SJCRH30 (cell line): ENCODE results near the gene SORCS3. TPM values are rescaled to one million over a fixed set of nuclear protein-coding genes. Genes with fewer than 3 reads are reported as not detected.

Experiments used
- DNase-seq, 2 experiments: peaks; one replicate each; pipeline ENCODE4 v3.0.0-alpha.2; 2015 to 2020
- H3K27ac ChIP-seq: fragments of 250-450 bp; sonication (Bioruptor Pico); 2 replicates; pipeline ENCODE4 v1.5.1; 2020; ENCODE audit warnings: mild to moderate bottlenecking, moderate library complexity
- H3K27me3 ChIP-seq: fragments of 250-450 bp; sonication (Bioruptor Pico); 2 replicates; pipeline ENCODE4 v1.5.1; 2020; ENCODE audit warnings: mild to moderate bottlenecking, moderate library complexity
- H3K36me3 ChIP-seq: fragments of 250-450 bp; sonication (Bioruptor Pico); 2 replicates; pipeline ENCODE4 v1.5.1; 2020; ENCODE audit warnings: mild to moderate bottlenecking, moderate library complexity
- H3K4me1 ChIP-seq: fragments of 250-450 bp; sonication (Bioruptor Pico); 2 replicates; pipeline ENCODE4 v1.5.1; 2020; ENCODE audit warnings: mild to moderate bottlenecking, moderate library complexity
- H3K4me3 ChIP-seq: fragments of 250-450 bp; sonication (Bioruptor Pico); 2 replicates; pipeline ENCODE4 v1.5.1; 2020; ENCODE audit warnings: mild to moderate bottlenecking, moderate library complexity
- H3K9me3 ChIP-seq: fragments of 250-450 bp; sonication (Bioruptor Pico); replicated peaks from 2 replicates; pipeline ENCODE4 v1.5.1; 2020; ENCODE audit warnings: mild to moderate bottlenecking, moderate library complexity
- total RNA-seq: library from RNA; depleted of rRNA; stranded (reverse); fragments of >200 nt; shearing (Covaris generic); gene quantifications from 2 replicates; pipeline ENCODE4 v1.2.3, GENCODE V29; 2014

SORCS3 gene
- total RNA-seq, 1 experiment from 2014 or later, result not detected

GRCh38 chr10:104663563-104663962, 22.5 kb downstream of the SORCS3 start:
- DNase-seq, result no peak
- H3K4me1 ChIP-seq, result no peaks in the 10 kb centered on the region
- peaks cover 3% of the 10 kb centered on the region; the same call in 1 of the 2 replicates for H3K27me3 ChIP-seq
- H3K27ac ChIP-seq, result no peak overlapping the region
- no peaks in the 10 kb centered on the region for H3K36me3 ChIP-seq
- H3K9me3 ChIP-seq, result no peaks in the 10 kb centered on the region
- no peak overlapping the region for H3K4me3 ChIP-seq

GRCh38 chr10:104664205-104664604, 23.1 kb downstream of the SORCS3 start:
- no peak for DNase-seq
- Histone ChIP-seq H3K27ac (no peak overlapping the region), H3K4me3 (no peak overlapping the region), H3K36me3 (no peaks in the 10 kb centered on the region), H3K4me1 (no peaks in the 10 kb centered on the region), H3K27me3 (peaks cover 3% of the 10 kb centered on the region; the same call in 1 of the 2 replicates), H3K9me3 (no peaks in the 10 kb centered on the region)

DNA sequence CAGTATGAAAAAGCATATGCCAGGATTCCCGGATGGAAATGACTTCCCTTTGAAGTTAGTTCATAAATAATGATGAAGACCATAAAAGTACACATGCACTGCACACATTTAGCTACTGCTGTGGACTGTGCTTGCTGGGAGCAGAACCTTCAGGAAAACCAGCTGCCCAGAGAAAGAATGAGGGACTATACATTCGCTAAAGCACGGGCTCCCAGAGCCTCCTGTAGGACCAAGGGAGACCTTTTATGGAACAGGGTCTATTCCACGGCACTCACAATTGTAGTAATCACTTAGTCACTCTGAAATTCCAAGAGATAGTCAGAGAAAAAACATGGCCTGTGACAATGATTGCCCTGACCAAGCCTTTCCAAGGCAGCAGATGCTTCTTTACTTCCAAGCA, 24.1 kb downstream of the SORCS3 start:
- Histone ChIP-seq H3K4me1 (no peaks in the 10 kb centered on the region), H3K27ac (no peak overlapping the region), H3K36me3 (no peaks in the 10 kb centered on the region), H3K4me3 (no peak overlapping the region), H3K9me3 (no peaks in the 10 kb centered on the region), H3K27me3 (peaks cover 3% of the 10 kb centered on the region; the same call in 1 of the 2 replicates)
- DNase-seq, result no peak

DNA sequence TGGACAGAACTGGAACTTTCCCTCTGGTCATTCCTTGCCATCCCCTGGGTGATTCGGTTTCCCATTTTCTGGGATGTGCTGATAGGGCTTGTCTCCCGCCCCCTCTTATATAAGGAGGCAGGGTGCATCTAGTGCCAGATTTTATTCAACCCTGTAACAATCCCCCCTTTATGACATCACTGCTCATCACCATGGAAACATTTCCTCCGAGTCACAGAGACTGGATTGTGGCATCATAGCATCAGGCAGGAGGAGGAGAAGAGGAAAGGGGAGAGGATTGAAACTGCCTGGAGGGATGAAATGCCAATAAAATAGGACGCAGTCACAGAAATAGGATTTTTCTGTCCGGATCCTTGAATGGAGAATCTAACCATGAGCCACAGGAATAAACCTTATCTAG, 25.0 kb downstream of the SORCS3 start:
- H3K36me3 ChIP-seq, result no peaks in the 10 kb centered on the region
- no peak overlapping the region for H3K4me3 ChIP-seq
- no peak overlapping the region for H3K27ac ChIP-seq
- peaks cover 3% of the 10 kb centered on the region; the same call in 1 of the 2 replicates for H3K27me3 ChIP-seq
- H3K4me1 ChIP-seq, result no peaks in the 10 kb centered on the region
- no peak for DNase-seq
- no peaks in the 10 kb centered on the region for H3K9me3 ChIP-seq

GRCh38 chr10:104676874-104677273, 35.8 kb downstream of the SORCS3 start:
- no peak overlapping the region for H3K4me3 ChIP-seq
- 0 out of 2 replicates have a peak, but pooled peaks cover 3% of the 10 kb centered on the region for H3K9me3 ChIP-seq
- H3K27ac ChIP-seq, result no peak overlapping the region
- H3K27me3 ChIP-seq, result peaks cover 6% of the 10 kb centered on the region; the same call in 1 of the 2 replicates
- no peaks in the 10 kb centered on the region for H3K4me1 ChIP-seq
- H3K36me3 ChIP-seq, result no peaks in the 10 kb centered on the region
- DNase-seq, result no peak

DNA sequence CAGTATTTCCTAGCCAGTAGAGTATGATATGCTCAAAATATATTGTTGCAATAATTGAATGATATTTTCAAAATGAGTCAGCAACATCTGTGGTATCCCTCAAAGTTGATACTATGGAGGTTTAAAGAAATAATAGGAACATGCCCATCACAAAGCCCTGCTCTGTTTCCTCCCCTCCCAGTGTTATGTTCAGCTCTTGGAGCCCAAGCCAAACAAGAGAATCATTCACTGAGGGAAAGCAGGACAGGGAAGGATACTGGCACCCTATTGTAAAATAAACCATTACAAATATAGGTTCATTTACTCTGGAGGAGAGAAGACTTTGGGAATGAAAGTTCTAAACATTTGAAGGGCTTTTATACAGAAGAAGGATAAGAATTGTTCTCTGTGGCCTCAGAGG, 37.6 kb downstream of the SORCS3 start:
- H3K27me3 ChIP-seq, result peaks cover 6% of the 10 kb centered on the region; the same call in 1 of the 2 replicates
- H3K4me3 ChIP-seq, result no peak overlapping the region
- no peak for DNase-seq
- H3K4me1 ChIP-seq, result no peaks in the 10 kb centered on the region
- no peaks in the 10 kb centered on the region for H3K36me3 ChIP-seq
- H3K9me3 ChIP-seq, result no peaks in the 10 kb centered on the region
- H3K27ac ChIP-seq, result no peak overlapping the region

DNA sequence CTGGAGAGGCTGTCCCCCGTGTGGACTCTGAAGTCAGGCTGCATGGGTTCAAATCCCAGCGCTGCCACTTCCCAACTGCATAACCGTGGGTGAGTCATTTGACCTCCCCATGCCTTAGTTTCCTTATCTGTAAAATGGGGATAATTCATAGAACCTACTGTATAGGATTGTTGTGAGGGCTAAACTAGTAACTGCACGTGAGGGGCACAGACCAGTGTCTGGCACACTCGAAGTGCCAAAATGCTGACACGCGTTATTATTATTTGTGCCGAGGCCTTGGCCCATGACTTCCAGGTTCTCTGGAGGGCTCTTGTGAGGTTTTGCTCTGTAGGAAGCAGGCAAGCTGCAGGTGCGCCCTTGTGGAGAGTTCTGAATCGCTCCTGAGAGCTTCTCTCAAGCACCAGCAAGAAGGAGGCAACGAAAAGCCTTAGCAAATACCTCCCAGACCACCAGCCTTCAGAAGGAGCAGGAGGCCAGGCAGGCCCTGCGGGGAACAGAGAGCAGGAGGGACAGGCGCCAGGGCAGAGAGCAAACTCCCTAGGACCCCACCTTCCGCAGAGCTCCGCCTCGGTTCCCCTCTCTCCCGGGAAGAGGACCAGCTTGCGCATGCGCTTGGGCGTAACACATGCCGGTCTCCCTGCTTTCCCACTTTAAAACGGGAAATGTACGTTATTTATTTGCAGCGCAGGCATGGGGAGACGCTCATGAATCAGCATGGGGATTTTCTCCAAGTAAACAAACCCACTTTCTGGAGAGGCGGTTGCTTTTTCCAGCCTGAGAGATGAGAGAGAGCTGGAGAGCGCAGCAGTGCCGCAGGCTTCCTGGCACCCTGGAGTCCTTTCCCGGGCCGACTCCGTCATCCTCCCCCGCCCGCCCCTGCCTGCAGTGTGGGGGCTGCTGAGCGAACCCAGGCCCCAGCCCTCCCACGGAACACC, 39.6 kb downstream of the SORCS3 start:
- Histone ChIP-seq H3K36me3 (no peaks in the 10 kb centered on the region), H3K27me3 (peaks cover 6% of the 10 kb centered on the region; the same call in 1 of the 2 replicates), H3K4me3 (no peak overlapping the region), H3K27ac (no peak overlapping the region), H3K9me3 (no peaks in the 10 kb centered on the region), H3K4me1 (no peaks in the 10 kb centered on the region)
- DNase-seq, result no peak

GRCh38 chr10:104681485-104681884, 40.4 kb downstream of the SORCS3 start:
- Histone ChIP-seq H3K4me3 (no peak overlapping the region), H3K4me1 (no peaks in the 10 kb centered on the region), H3K27me3 (peaks cover 6% of the 10 kb centered on the region; the same call in 1 of the 2 replicates), H3K27ac (no peak overlapping the region), H3K36me3 (no peaks in the 10 kb centered on the region), H3K9me3 (no peaks in the 10 kb centered on the region)
- DNase-seq, result no peak

DNA sequence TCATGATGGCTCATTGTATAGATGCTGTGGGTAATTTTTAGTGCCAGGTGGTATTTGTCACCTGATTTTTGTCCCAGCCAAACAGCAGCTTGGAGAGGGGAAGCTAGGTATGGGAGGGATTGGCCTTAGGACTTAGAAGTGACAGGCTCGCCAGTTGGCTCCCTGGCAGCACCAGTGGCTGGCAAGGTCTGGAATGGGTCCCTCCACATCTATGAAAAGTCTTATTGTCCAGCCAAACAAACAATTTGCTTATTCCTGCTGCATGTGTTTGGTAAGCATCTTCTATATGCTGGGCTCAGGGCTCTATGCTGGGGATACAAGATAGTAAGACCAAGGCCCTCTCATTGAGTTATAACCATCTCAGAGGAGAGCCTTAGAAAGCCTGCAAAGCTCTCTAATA, 42.5 kb downstream of the SORCS3 start:
- DNase-seq, result no peak
- Histone ChIP-seq H3K27me3 (peaks cover 6% of the 10 kb centered on the region; the same call in 1 of the 2 replicates), H3K36me3 (no peaks in the 10 kb centered on the region), H3K4me1 (no peaks in the 10 kb centered on the region), H3K27ac (no peak overlapping the region), H3K4me3 (no peak overlapping the region), H3K9me3 (no peaks in the 10 kb centered on the region)

DNA sequence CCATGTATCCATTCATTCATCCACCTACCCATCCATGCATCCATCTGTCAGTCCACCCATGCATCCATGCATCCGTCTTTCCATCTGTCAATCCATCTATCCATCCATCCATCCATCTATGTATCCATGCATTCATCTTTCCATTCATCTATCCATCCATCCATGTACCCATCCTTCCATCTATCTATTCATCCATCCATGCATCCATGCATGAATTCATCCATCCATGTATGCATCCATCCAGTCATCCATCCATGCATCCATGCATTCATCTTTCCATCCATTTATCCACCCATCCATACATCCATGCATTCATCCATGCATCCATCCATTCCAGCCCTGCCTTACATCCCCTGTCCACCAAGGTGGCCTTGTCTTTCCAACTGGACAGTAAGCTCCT, 45.7 kb downstream of the SORCS3 start:
- H3K4me1 ChIP-seq, result no peaks in the 10 kb centered on the region
- no peaks in the 10 kb centered on the region for H3K9me3 ChIP-seq
- no peaks in the 10 kb centered on the region for H3K27me3 ChIP-seq
- no peak overlapping the region for H3K4me3 ChIP-seq
- no peak for DNase-seq
- no peaks in the 10 kb centered on the region for H3K36me3 ChIP-seq
- no peak overlapping the region for H3K27ac ChIP-seq

DNA sequence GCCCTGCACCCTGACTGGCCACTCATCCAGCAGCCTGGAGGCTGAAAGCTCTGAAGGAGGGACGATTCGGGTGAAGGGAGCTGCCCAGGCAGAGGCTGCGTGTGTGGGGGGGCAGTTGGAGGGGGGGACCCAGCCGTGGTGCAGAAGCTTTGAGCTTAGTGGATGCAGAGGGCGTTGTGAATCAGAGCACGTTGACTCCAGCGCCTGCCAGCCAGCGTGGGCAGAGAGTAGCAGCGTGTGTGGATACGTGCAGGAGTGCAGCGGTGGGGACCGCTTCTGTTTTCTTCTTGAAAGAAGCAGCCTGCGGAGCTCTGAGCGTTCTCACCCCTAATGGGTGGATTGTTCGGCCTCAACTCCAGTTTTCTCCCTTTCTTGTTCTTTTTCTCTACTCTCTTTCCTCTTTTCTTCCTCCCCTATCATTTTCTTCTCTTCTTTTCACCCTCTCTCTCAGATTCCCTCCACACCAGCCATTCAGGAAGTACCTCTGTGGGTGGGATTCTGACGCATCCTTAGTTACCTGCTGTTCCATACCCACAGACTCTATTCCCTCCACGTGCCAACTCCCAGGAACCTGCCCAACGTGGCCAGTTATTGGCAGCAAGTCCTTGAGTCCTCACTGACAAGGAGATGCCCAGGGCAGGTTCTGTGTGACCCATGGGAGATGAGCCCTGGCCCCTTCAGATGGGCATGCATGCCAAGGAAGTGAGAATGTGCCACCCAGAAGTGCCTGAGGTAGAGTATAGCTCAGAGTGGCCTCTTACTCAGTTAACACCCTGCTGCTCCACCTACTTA, 47.4 kb downstream of the SORCS3 start:
- Histone ChIP-seq H3K27ac (no peak overlapping the region), H3K27me3 (no peaks in the 10 kb centered on the region), H3K9me3 (no peaks in the 10 kb centered on the region), H3K36me3 (no peaks in the 10 kb centered on the region), H3K4me1 (no peaks in the 10 kb centered on the region), H3K4me3 (no peak overlapping the region)
- DNase-seq, result no peak

DNA sequence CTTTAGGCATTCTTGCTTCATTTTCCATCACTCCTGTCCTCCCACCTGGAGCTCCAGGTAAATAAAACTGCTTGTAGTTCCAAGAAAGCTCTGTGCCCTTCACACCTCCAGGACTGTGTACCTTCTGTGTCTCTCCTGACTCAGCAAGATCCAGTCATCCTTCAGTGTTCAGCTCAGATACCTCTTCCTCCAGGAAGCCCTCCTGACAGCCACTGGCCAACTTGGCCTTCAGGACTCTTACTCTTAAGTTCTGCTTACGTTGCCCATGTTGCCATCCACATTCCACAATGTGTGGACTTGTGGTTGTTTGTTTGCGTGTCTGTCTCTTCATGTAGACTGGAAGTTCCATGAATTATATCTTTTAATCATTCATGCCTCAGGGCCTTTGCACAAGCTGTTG, 48.0 kb downstream of the SORCS3 start:
- H3K36me3 ChIP-seq, result no peaks in the 10 kb centered on the region
- no peaks in the 10 kb centered on the region for H3K4me1 ChIP-seq
- DNase-seq, result no peak
- no peak overlapping the region for H3K4me3 ChIP-seq
- no peaks in the 10 kb centered on the region for H3K27me3 ChIP-seq
- no peaks in the 10 kb centered on the region for H3K9me3 ChIP-seq
- no peak overlapping the region for H3K27ac ChIP-seq

- Histone ChIP-seq H3K9me3 (no peaks in the 10 kb centered on the region), H3K27me3 (no peaks in the 10 kb centered on the region), H3K4me1 (no peaks in the 10 kb centered on the region), H3K4me3 (no peak overlapping the region), H3K36me3 (no peaks in the 10 kb centered on the region), H3K27ac (no peak overlapping the region)
- no peak for DNase-seq
Observed at GRCh38 chr10:104689547-104689946, 48.5 kb downstream of the SORCS3 start.

DNA sequence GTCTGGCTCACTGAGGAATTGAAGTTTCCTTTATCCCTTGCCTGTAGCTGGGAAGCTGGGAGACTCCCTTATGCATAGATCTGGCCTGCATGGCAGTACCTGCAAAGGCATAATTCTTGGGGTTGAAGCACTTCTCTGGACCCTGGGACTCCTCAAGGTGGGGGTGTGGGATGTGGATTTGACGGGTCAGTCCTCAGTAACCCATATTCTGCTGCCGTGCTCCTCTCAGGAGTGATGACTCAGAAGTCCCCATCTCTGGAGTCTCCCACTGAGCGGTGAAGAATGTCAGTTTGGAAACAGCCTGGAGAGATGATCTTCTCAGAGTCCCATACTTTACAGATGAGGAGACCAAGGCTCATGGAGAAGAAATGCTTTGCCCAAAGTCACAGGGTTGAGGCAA, 49.0 kb downstream of the SORCS3 start:
- Histone ChIP-seq H3K4me1 (no peaks in the 10 kb centered on the region), H3K9me3 (no peaks in the 10 kb centered on the region), H3K27me3 (no peaks in the 10 kb centered on the region), H3K27ac (no peak overlapping the region), H3K36me3 (no peaks in the 10 kb centered on the region), H3K4me3 (no peak overlapping the region)
- DNase-seq, result no peak

DNA sequence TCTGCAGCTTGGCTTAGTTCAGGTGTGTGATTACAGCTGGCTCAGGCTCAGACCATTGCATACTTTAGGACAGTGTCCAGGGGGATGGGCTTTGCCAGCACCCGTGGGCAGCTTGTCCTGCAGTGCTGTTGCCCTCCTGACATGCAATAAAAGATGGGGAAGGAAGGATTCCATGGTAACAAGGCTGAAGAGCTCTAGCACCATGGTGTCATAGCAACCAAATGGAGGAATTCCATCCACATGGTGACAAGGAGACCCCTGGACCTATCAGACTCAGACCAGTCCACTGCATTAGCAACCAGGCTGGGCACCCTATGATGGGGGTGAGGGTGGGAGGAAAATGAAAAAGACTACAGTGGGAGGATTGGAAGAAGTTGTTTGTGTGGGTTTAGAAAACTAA, 49.9 kb downstream of the SORCS3 start:
- Histone ChIP-seq H3K36me3 (no peaks in the 10 kb centered on the region), H3K4me3 (no peak overlapping the region), H3K27ac (no peak overlapping the region), H3K27me3 (no peaks in the 10 kb centered on the region), H3K9me3 (no peaks in the 10 kb centered on the region), H3K4me1 (no peaks in the 10 kb centered on the region)
- DNase-seq, result no peak
